Dendritic cell treated with granulocyte-macrophage colony-stimulating factor and Interleukin-4, amounts not matched to agents 40 ng/mL and 50 ng/mL, for 4 days (primary cell): ENCODE measurements around the gene NSD2.
"Not testable (repeated sequence)": the region's sequence is repeated elsewhere in the genome, so short reads cannot be mapped to it uniquely, and the experiment has no call there.

ENCODE experiments used
- H3K27ac Mint-ChIP-seq: one replicate; pipeline ENCODE4 v1.8.0; 2022; ENCODE audit warnings: mild to moderate bottlenecking, mixed read lengths
- H3K27me3 Mint-ChIP-seq: one replicate; pipeline ENCODE4 v1.8.0; 2022; ENCODE audit warnings: mild to moderate bottlenecking, mixed read lengths
- H3K36me3 Mint-ChIP-seq: one replicate; pipeline ENCODE4 v1.8.0; 2022; ENCODE audit warnings: low read depth, mixed read lengths
- H3K4me1 Mint-ChIP-seq: one replicate; pipeline ENCODE4 v1.8.0; 2022; ENCODE audit warnings: low read depth, mixed read lengths
- H3K4me3 Mint-ChIP-seq: one replicate; pipeline ENCODE4 v1.8.0; 2022; ENCODE audit warnings: mild to moderate bottlenecking, moderate library complexity, mixed read lengths
- H3K9me3 Mint-ChIP-seq: one replicate; pipeline ENCODE4 v1.8.0; 2022; ENCODE audit warnings: mixed read lengths
- intact Hi-C: fragments of 100-400 bp; cut with micrococcal nuclease; formaldehyde crosslinking; loops from one replicate; pipeline ENCODE4 v1.15.0; 2022

Gene NSD2

GRCh38 chr4:1834047-1834775, 37.0 kb upstream of the NSD2 start:
- Mint-ChIP-seq H3K9me3 (no peaks in the 10 kb centered on the region), H3K4me1 (peaks cover 7% of the 10 kb centered on the region), H3K4me3 (no peak overlapping the region), H3K27me3 (no peaks in the 10 kb centered on the region), H3K36me3 (peaks cover 97% of the 10 kb centered on the region), H3K27ac (no peak overlapping the region)
- intact Hi-C loops, result loop anchor here (10.0 kb wide), 1 partner anchor 61 kb away; no protein-coding TSS in a partner anchor

- not testable (repeated sequence) for H3K27me3 Mint-ChIP-seq, H3K9me3 Mint-ChIP-seq, H3K27ac Mint-ChIP-seq, H3K4me3 Mint-ChIP-seq, H3K4me1 Mint-ChIP-seq
- intact Hi-C loops, result loop anchor here (10.0 kb wide), 1 partner anchor 59 kb away; no protein-coding TSS in a partner anchor
- peaks cover 97% of the 10 kb centered on the region for H3K36me3 Mint-ChIP-seq
Observed at GRCh38 chr4:1835836-1836235, 35.4 kb upstream of the NSD2 start.

- H3K36me3 Mint-ChIP-seq, result peaks cover 97% of the 10 kb centered on the region
- intact Hi-C loops, result loop anchor here (10.0 kb wide), 1 partner anchor 58 kb away; no protein-coding TSS in a partner anchor
- H3K4me1 Mint-ChIP-seq, result no peaks in the 10 kb centered on the region
- H3K4me3 Mint-ChIP-seq, result no peak overlapping the region
- no peaks in the 10 kb centered on the region for H3K27me3 Mint-ChIP-seq
- H3K9me3 Mint-ChIP-seq, result no peaks in the 10 kb centered on the region
- no peak overlapping the region for H3K27ac Mint-ChIP-seq
Observed at GRCh38 chr4:1836650-1837049, 34.5 kb upstream of the NSD2 start.

GRCh38 chr4:1837069-1837468, 34.1 kb upstream of the NSD2 start:
- H3K27me3 Mint-ChIP-seq, result no peaks in the 10 kb centered on the region
- peaks cover 97% of the 10 kb centered on the region for H3K36me3 Mint-ChIP-seq
- intact Hi-C loops, result loop anchor here (10.0 kb wide), 1 partner anchor 58 kb away; no protein-coding TSS in a partner anchor
- H3K27ac Mint-ChIP-seq, result no peak overlapping the region
- no peaks in the 10 kb centered on the region for H3K9me3 Mint-ChIP-seq
- H3K4me1 Mint-ChIP-seq, result no peaks in the 10 kb centered on the region
- H3K4me3 Mint-ChIP-seq, result no peak overlapping the region

GRCh38 chr4:1839282-1839681, 31.9 kb upstream of the NSD2 start:
- Mint-ChIP-seq H3K36me3 (peaks cover 97% of the 10 kb centered on the region), H3K9me3 (no peaks in the 10 kb centered on the region), H3K27me3 (no peaks in the 10 kb centered on the region), H3K27ac (no peak overlapping the region), H3K4me1 (no peaks in the 10 kb centered on the region), H3K4me3 (no peak overlapping the region)
- intact Hi-C loops, result loop anchor here (10.0 kb wide), 1 partner anchor 56 kb away; no protein-coding TSS in a partner anchor

GRCh38 chr4:1841201-1841886, 29.8 kb upstream of the NSD2 start:
- H3K9me3 Mint-ChIP-seq, result no peaks in the 10 kb centered on the region
- no peak overlapping the region for H3K4me3 Mint-ChIP-seq
- no peaks in the 10 kb centered on the region for H3K4me1 Mint-ChIP-seq
- no peak overlapping the region for H3K27ac Mint-ChIP-seq
- H3K27me3 Mint-ChIP-seq, result no peaks in the 10 kb centered on the region
- intact Hi-C loops, result no loop called here
- peaks cover 97% of the 10 kb centered on the region for H3K36me3 Mint-ChIP-seq

- H3K36me3 Mint-ChIP-seq, result peaks cover 97% of the 10 kb centered on the region
- intact Hi-C loops, result no loop called here
- no peak overlapping the region for H3K4me3 Mint-ChIP-seq
- H3K27me3 Mint-ChIP-seq, result no peaks in the 10 kb centered on the region
- H3K27ac Mint-ChIP-seq, result no peak overlapping the region
- H3K4me1 Mint-ChIP-seq, result no peaks in the 10 kb centered on the region
- no peaks in the 10 kb centered on the region for H3K9me3 Mint-ChIP-seq
Observed at GRCh38 chr4:1841887-1842210, 29.3 kb upstream of the NSD2 start.

GRCh38 chr4:1842339-1842895, 28.8 kb upstream of the NSD2 start:
- Mint-ChIP-seq H3K27ac (no peak overlapping the region), H3K27me3 (no peaks in the 10 kb centered on the region), H3K36me3 (peaks cover 97% of the 10 kb centered on the region), H3K4me3 (no peak overlapping the region), H3K4me1 (no peaks in the 10 kb centered on the region), H3K9me3 (no peaks in the 10 kb centered on the region)
- intact Hi-C loops, result no loop called here

GRCh38 chr4:1842993-1843448, 28.2 kb upstream of the NSD2 start:
- intact Hi-C loops, result no loop called here
- H3K9me3 Mint-ChIP-seq, result no peaks in the 10 kb centered on the region
- no peak overlapping the region for H3K27ac Mint-ChIP-seq
- no peaks in the 10 kb centered on the region for H3K4me1 Mint-ChIP-seq
- peaks cover 96% of the 10 kb centered on the region for H3K36me3 Mint-ChIP-seq
- no peak overlapping the region for H3K4me3 Mint-ChIP-seq
- no peaks in the 10 kb centered on the region for H3K27me3 Mint-ChIP-seq

GRCh38 chr4:1843852-1844251, 27.3 kb upstream of the NSD2 start:
- intact Hi-C loops, result no loop called here
- Mint-ChIP-seq H3K36me3 (peaks cover 95% of the 10 kb centered on the region), H3K4me1 (no peaks in the 10 kb centered on the region), H3K27ac (no peak overlapping the region), H3K9me3 (no peaks in the 10 kb centered on the region), H3K4me3 (no peak overlapping the region), H3K27me3 (no peaks in the 10 kb centered on the region)

- intact Hi-C loops, result not testable (repeated sequence)
Observed at GRCh38 chr4:1844618-1845017, 26.6 kb upstream of the NSD2 start.

GRCh38 chr4:1846580-1846979, 24.6 kb upstream of the NSD2 start:
- H3K27ac Mint-ChIP-seq, result no peak overlapping the region
- no peaks in the 10 kb centered on the region for H3K27me3 Mint-ChIP-seq
- intact Hi-C loops, result no loop called here
- H3K4me3 Mint-ChIP-seq, result no peak overlapping the region
- no peaks in the 10 kb centered on the region for H3K9me3 Mint-ChIP-seq
- peaks cover 8% of the 10 kb centered on the region for H3K4me1 Mint-ChIP-seq
- peaks cover 70% of the 10 kb centered on the region for H3K36me3 Mint-ChIP-seq

More at GRCh38 chr4:1844618-1845017, 26.6 kb upstream of the NSD2 start:
- peaks cover 90% of the 10 kb centered on the region for H3K36me3 Mint-ChIP-seq
- not testable (repeated sequence) for H3K27me3 Mint-ChIP-seq, H3K4me3 Mint-ChIP-seq, H3K9me3 Mint-ChIP-seq, H3K27ac Mint-ChIP-seq, H3K4me1 Mint-ChIP-seq

- intact Hi-C loops, result no loop called here
- Mint-ChIP-seq H3K4me1 (peaks cover 34% of the 10 kb centered on the region), H3K36me3 (peaks cover 44% of the 10 kb centered on the region), H3K27ac (no peak overlapping the region), H3K4me3 (no peak overlapping the region), H3K9me3 (no peaks in the 10 kb centered on the region), H3K27me3 (no peaks in the 10 kb centered on the region)
Observed at GRCh38 chr4:1850276-1850675, 20.9 kb upstream of the NSD2 start.

GRCh38 chr4:1851160-1851559, 20.0 kb upstream of the NSD2 start:
- Mint-ChIP-seq H3K27ac (no peak overlapping the region), H3K4me3 (no peak overlapping the region), H3K9me3 (no peaks in the 10 kb centered on the region), H3K36me3 (peaks cover 35% of the 10 kb centered on the region), H3K4me1 (peaks cover 34% of the 10 kb centered on the region), H3K27me3 (no peaks in the 10 kb centered on the region)
- intact Hi-C loops, result no loop called here
